HUES64 (cell line): ENCODE results near the gene BRAF.

Experiments used
- H3K27ac ChIP-seq: 2 replicates; pipeline ENCODE4 v1.7.0; 2013; ENCODE audit warnings: low read depth, low read length, inconsistent platforms
- H3K27me3 ChIP-seq: 2 replicates; pipeline ENCODE4 v1.6.1; 2013; ENCODE audit warnings: mild to moderate bottlenecking, low read length; ENCODE audit not compliant: insufficient read depth
- H3K36me3 ChIP-seq: 2 replicates; pipeline ENCODE4 v1.6.1; 2013; ENCODE audit warnings: mild to moderate bottlenecking, low read length; ENCODE audit not compliant: insufficient read depth
- H3K4me1 ChIP-seq: 2 replicates; pipeline ENCODE4 v1.6.1; 2013; ENCODE audit warnings: mild to moderate bottlenecking, low read length, moderate library complexity; ENCODE audit not compliant: insufficient read depth
- H3K4me3 ChIP-seq: 2 replicates; pipeline ENCODE4 v1.5.1; 2013; ENCODE audit warnings: mild to moderate bottlenecking, low read length, moderate library complexity
- H3K9ac ChIP-seq: 2 replicates; pipeline ENCODE4 v1.6.1; 2013; ENCODE audit warnings: mild to moderate bottlenecking, low read depth, low read length
- H3K9me3 ChIP-seq: 2 replicates; pipeline ENCODE4 v1.6.1; 2013; ENCODE audit warnings: low read depth, low read length; ENCODE audit not compliant: insufficient read depth
- WGBS: fragments of 150-250, 120-280 bp; methylation state at CpG from one replicate; pipeline ENCODE4 v1.1.7; 2013; ENCODE audit warnings: missing lambda C conversion rate; 5-methylcytosine and 5-hydroxymethylcytosine counted together

BRAF gene

DNA sequence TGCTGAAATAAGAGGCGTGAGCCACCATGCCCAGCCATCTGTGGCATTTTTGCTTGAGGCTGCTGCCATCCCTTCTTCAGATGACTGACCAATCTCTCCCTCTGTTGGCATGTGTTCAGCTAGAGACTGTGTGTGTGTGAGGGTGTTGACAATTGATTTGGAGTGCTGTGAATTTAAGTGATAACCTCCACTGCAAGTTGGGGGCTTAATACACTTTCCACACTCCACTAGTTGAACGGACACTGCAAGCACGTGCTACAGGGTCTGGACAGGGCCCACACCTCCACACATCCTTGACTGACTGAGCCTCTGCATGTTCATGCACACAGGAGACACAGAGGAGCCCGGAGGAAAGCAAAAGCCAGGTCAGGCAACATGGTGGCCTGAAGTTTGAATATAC is 51.3 kb downstream of the BRAF start:
- Histone ChIP-seq H3K9me3 (no peaks in the 10 kb centered on the region), H3K4me3 (no peak overlapping the region), H3K4me1 (peaks cover 12% of the 10 kb centered on the region; the same call in 1 of the 2 replicates), H3K27me3 (no peaks in the 10 kb centered on the region), H3K9ac (no peak overlapping the region), H3K36me3 (no peaks in the 10 kb centered on the region), H3K27ac (no peak overlapping the region)
- 93% methylated on average over 4 of the region's 4 CpGs for WGBS

DNA sequence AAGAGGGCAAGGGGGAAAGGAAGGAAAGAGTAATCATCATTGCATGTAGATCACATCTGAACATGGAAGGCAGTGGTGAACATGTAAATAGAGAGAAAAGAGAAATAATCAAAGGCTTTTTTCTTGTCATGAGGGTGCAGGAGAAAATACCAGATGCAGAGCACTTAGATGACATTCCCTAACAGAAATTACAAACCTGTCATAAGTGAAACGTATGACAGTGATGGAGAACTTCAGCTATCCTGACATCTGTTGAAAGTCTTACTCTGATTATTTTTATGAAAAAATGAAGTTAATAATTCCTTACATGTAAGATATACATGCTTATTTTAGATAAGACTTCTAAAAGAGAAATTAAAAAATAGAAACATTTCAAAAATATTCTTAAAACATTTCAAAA is 54.7 kb downstream of the BRAF start:
- no peak overlapping the region for H3K4me3 ChIP-seq
- H3K27ac ChIP-seq, result no peak overlapping the region
- no peak overlapping the region for H3K9ac ChIP-seq
- H3K9me3 ChIP-seq, result no peaks in the 10 kb centered on the region
- H3K4me1 ChIP-seq, result peaks cover 3% of the 10 kb centered on the region; the same call in 1 of the 2 replicates
- WGBS, result 100% methylated on average over 1 of the region's 1 CpG
- no peaks in the 10 kb centered on the region for H3K36me3 ChIP-seq
- no peaks in the 10 kb centered on the region for H3K27me3 ChIP-seq

DNA sequence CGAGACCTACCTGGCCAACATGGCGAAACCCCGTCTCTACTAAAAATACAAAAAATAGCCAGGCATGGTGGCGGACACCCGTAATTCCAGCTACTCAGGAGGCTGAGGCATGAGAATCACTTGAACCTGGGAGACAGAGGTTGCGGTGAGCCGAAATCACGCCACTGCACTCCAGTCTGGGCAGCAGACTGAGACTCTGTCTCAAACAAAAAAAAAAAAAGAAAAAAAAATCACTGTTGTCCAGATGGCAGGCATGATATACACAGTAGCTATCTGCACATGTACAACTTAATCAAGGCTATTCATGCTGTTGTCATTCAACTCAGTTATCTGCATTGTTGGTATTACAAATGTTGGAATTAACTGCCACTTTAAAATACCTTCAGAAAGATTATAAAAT is 55.3 kb downstream of the BRAF start:
- WGBS, result 98% methylated on average over 8 of the region's 8 CpGs
- no peak overlapping the region for H3K27ac ChIP-seq
- peaks cover 3% of the 10 kb centered on the region; the same call in 1 of the 2 replicates for H3K4me1 ChIP-seq
- no peak overlapping the region for H3K4me3 ChIP-seq
- no peaks in the 10 kb centered on the region for H3K9me3 ChIP-seq
- no peak overlapping the region for H3K9ac ChIP-seq
- no peaks in the 10 kb centered on the region for H3K36me3 ChIP-seq
- H3K27me3 ChIP-seq, result no peaks in the 10 kb centered on the region

DNA sequence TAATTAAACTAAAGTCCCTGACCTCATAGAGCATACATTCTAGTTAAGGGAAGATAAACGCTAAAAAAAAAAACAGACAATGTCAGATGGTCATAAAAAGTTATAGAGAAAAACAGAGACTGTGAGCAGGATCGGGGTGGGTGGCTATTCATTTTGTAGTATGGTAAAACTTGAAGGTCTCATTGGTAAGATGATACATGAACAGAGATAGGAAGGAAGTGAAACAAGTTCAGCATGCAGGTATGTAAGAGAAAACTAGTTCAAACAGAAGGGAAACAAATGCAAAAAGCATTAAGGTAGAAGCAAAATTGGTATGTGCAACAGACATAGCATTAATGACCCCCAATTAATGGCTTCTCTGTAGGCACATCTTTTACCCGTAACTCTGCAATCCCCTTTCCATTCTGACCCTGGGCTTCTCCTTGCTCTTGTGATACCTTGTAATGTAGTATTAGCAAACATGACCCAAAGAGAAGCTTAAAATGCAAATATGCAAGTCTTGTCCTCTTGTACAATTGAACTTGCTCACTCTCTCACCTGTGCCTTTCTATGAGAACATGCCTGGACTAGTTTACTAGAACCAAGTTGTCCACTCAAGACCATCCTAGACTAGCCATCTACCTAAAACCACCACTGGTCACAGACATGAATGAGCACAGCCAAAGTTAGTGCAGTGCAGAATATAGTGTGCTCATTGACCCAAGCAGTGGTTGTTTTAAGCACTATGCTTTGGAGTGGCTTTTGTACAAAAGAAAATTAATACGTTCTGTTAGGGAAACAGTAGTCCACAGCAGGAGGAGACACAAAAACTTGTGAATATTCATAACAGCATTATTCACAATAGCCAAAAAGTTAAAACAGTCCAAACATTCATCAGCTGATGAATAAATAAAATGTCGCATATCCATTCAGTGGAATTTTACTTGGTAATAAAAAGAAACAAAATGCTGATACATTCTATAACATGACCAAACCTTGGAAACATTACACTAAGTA is 57.0 kb downstream of the BRAF start:
- no peak overlapping the region for H3K27ac ChIP-seq
- peaks cover 3% of the 10 kb centered on the region; the same call in 1 of the 2 replicates for H3K4me1 ChIP-seq
- no peaks in the 10 kb centered on the region for H3K27me3 ChIP-seq
- no peak overlapping the region for H3K4me3 ChIP-seq
- no peaks in the 10 kb centered on the region for H3K36me3 ChIP-seq
- no peaks in the 10 kb centered on the region for H3K9me3 ChIP-seq
- H3K9ac ChIP-seq, result no peak overlapping the region
- WGBS, result 95% methylated on average over 4 of the region's 5 CpGs

DNA sequence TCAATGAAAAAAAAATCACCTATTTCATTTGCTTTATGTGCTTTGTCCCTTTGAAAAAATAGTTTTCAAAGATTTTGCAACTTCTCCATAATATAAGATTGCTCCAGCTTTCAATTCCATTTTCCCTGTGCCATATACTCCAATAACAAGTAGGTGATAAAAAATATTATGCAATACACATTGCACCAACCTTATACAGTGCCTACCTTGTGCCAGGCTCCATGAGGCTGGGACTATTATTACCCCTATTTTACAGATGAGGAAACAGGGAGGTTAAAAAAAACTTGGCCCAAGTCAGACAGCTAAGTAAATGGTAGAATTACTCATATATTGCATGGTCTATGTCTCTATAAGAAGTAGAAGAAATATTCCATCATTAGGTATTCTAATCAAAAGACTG is 57.8 kb downstream of the BRAF start:
- no peaks in the 10 kb centered on the region for H3K27me3 ChIP-seq
- no peak overlapping the region for H3K9ac ChIP-seq
- H3K36me3 ChIP-seq, result no peaks in the 10 kb centered on the region
- H3K9me3 ChIP-seq, result no peaks in the 10 kb centered on the region
- H3K27ac ChIP-seq, result no peak overlapping the region
- no peak overlapping the region for H3K4me3 ChIP-seq
- peaks cover 8% of the 10 kb centered on the region; the same call in 1 of the 2 replicates for H3K4me1 ChIP-seq

DNA sequence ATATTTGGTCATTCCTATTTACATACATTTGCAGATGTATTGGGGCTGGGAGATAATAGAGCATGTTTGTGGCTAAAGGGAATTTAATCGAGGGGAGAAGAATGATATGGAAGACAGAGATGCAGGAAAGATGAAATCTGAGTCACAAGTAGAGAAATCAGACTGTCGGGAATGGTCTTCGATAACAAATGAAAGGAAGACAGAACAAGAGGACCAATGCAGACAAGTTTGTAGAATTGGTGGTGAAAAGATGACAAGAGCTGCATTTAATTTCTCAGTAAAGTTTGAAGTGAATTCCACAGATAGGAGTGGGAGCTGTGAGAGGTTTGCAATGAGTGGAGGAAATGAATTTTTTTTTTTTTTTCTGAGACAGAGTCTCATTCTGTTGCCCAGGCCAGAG is 60.0 kb downstream of the BRAF start:
- 94% methylated on average over 3 of the region's 3 CpGs for WGBS
- no peaks in the 10 kb centered on the region for H3K9me3 ChIP-seq
- H3K27ac ChIP-seq, result no peak overlapping the region
- no peaks in the 10 kb centered on the region for H3K27me3 ChIP-seq
- H3K4me1 ChIP-seq, result peaks cover 8% of the 10 kb centered on the region; the same call in 1 of the 2 replicates
- H3K9ac ChIP-seq, result no peak overlapping the region
- H3K36me3 ChIP-seq, result no peaks in the 10 kb centered on the region
- H3K4me3 ChIP-seq, result no peak overlapping the region

DNA sequence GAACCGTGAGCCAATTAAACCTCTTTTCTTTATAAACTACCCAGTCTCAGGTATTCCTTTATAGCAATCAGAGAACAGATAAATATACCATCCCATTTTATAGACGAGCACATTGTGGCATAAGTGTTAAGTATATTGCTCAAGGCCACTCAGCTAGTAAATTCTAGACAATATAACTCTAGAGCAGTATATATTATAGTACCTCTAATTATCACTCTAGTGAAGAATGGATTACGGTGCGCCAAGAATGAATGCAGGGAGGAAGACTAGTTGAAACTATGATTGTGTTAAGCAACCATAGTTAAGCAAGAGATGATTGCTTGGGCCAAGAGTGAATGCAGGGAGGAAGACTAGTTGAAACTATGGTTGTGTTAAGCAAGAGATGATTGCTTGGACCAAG is 60.9 kb downstream of the BRAF start:
- H3K27me3 ChIP-seq, result no peaks in the 10 kb centered on the region
- 98% methylated on average over 3 of the region's 4 CpGs for WGBS

DNA sequence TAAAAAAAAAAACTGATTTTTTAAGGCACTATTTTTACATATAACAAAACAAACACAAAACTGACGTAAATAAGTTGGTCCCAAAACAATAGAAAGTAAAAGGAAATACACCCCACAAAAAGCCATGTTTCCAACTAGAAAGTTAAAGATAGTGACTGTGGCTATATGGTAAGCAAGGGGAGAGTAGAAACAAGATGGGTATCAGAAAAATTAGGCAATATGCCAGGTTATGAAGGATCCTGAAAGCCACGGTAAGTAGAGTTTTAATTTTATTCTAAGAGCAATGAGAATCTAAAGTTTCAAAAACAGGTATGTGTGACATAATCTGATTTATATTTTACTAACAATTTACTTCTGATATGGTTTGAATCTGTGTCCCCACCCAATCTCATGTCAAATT is 61.5 kb downstream of the BRAF start:
- no peaks in the 10 kb centered on the region for H3K36me3 ChIP-seq
- 97% methylated on average over 2 of the region's 2 CpGs for WGBS
- H3K4me3 ChIP-seq, result no peak overlapping the region
- peaks cover 8% of the 10 kb centered on the region; the same call in 1 of the 2 replicates for H3K4me1 ChIP-seq
- H3K9me3 ChIP-seq, result no peaks in the 10 kb centered on the region
- H3K27me3 ChIP-seq, result no peaks in the 10 kb centered on the region
- H3K27ac ChIP-seq, result no peak overlapping the region
- H3K9ac ChIP-seq, result no peak overlapping the region

More for the DNA sequence above, 60.9 kb downstream of the BRAF start:
- no peak overlapping the region for H3K27ac ChIP-seq
- H3K9me3 ChIP-seq, result no peaks in the 10 kb centered on the region
- H3K4me1 ChIP-seq, result peaks cover 8% of the 10 kb centered on the region; the same call in 1 of the 2 replicates
- no peak overlapping the region for H3K4me3 ChIP-seq
- H3K36me3 ChIP-seq, result no peaks in the 10 kb centered on the region
- no peak overlapping the region for H3K9ac ChIP-seq

DNA sequence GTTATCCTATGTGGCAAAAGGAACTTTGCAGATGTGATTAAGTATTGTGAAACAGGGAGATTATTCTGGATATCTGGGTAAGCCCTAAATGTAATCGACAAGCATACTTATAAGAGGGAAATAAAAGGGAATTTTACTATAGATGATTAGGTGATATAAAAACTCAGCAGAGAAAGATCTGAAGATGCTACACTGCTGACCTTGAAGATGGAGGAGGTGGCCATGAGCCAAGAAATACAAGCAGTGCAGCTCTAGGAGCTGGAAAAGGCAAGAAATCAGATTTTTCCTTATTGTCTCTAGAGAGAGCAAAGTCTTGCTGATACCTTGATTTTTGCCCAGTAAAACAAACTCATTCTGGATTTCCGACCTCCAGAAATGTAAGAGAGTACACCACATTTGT is 67.7 kb downstream of the BRAF start:
- no peak overlapping the region for H3K27ac ChIP-seq
- H3K36me3 ChIP-seq, result 0 out of 2 replicates have a peak, but pooled peaks cover 2% of the 10 kb centered on the region
- no peak overlapping the region for H3K4me3 ChIP-seq
- 95% methylated on average over 2 of the region's 2 CpGs for WGBS
- no peak overlapping the region for H3K9ac ChIP-seq
- no peaks in the 10 kb centered on the region for H3K9me3 ChIP-seq
- H3K4me1 ChIP-seq, result peaks cover 9% of the 10 kb centered on the region; the same call in 1 of the 2 replicates
- no peaks in the 10 kb centered on the region for H3K27me3 ChIP-seq

DNA sequence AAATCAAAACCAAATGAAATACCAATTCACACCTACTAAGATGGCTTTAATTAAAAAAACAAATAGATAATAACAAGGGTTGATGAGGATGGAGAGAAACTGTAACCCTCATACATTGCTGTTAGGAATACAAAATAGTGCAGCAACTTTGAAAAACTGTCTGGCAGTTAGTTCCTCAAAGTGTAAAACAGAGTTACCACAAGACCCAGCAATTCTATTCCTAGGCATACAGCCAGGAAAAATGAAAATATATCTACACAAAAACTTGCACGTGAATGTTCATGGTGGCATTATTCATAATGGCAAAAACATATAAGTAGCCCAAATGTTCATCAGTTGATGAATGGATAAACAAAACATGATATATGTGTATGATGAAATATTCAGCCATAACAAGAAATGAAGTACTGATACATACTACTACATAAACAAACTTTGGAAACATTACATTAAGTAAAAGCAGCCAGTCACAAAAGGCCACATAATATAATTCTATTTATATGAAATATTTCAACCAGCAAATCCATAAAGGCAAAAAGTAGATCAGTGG is 83.5 kb downstream of the BRAF start:
- Histone ChIP-seq H3K27ac (no peak overlapping the region), H3K9me3 (no peaks in the 10 kb centered on the region), H3K9ac (no peak overlapping the region), H3K4me1 (peaks cover 11% of the 10 kb centered on the region), H3K36me3 (peaks cover 9% of the 10 kb centered on the region; the same call in 1 of the 2 replicates), H3K4me3 (no peak overlapping the region), H3K27me3 (no peaks in the 10 kb centered on the region)
- WGBS, result no CpG with 5 or more reads among the region's 1 CpG

DNA sequence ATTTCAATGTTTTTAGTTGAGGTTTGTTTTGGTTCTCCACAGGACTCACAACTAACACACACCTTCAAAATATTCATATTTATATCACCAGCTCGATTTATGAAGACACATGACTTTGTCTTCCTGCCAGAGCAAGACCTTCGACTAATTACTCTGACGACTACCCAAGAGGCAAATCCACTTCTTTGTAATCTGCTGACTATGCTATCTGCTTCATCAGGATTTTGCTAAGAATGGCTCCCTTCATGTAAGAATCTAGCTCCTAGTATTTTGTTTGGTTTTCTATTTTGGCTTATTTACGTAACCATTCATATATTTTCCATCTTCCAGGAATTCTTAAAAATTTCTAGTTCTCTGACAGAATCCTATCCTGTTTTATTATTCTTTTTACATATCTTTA is 93.0 kb downstream of the BRAF start:
- Histone ChIP-seq H3K36me3 (peaks cover 23% of the 10 kb centered on the region), H3K27ac (no peak overlapping the region), H3K4me1 (peaks cover 8% of the 10 kb centered on the region), H3K27me3 (no peaks in the 10 kb centered on the region), H3K9me3 (no peaks in the 10 kb centered on the region), H3K9ac (no peak overlapping the region), H3K4me3 (no peak overlapping the region)
- WGBS, result 96% methylated on average over 4 of the region's 4 CpGs
